HG03571 (cell line): ENCODE measurements around the gene IRX3.

Experiments used
- ATAC-seq: cut with Tn5 transposase; IDR thresholded peaks from one replicate; pipeline ENCODE4 v1.9.1; 2021; ENCODE audit not compliant: unreplicated experiment

Gene IRX3

GRCh38 chr16:54239456-54239855 is 47.1 kb downstream of the IRX3 start:
- ATAC-seq: no peak

DNA sequence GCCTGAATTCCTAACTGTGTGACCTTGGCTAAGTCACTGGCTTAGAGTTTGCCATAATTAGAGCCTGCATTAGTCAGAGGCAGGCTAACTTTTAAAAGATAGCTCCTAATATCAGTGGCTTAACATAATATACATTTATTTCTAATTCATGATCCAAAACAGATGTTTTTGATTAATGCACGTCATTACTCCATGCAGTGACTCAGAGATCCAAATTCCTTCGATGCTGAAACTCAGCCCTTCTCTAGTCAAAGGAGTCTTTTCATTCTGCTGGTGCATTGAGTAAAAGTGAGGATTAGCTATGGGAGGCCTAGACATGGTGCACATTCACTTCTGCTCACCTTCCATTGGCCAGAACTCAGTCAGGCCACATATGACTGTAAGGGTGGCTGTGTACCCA is 49.8 kb downstream of the IRX3 start:
- no peak for ATAC-seq

DNA sequence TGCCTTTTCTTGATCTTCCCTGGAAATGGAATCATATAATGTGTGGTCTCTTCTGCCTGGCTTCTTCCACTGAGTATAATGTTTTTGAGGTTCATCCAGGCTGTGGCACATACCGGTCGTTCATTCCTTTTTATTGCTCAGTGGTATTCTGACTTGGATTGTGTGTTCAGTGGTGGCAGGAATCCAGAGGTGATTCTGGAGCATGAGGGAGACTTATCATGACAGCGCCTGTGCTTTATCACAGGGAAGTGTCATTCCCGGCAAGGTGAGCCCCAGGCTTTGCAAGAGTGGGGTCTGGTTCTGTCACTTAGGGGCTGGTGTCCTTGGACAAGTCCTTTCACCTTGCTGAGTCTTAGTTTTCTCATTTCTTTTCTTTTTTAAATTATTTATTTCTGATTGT is 53.0 kb downstream of the IRX3 start:
- ATAC-seq: no peak
